NCI-H2107 treated with DMSO at 0.1 percent for 48 hours (cell line): ENCODE results near the gene SOX3.

Experiments
- DNase-seq: peaks from one replicate; lab custom pipeline; 2025; ENCODE audit not compliant: unreplicated experiment; lab: John Stamatoyannopoulos, UW

The SOX3 gene

DNA sequence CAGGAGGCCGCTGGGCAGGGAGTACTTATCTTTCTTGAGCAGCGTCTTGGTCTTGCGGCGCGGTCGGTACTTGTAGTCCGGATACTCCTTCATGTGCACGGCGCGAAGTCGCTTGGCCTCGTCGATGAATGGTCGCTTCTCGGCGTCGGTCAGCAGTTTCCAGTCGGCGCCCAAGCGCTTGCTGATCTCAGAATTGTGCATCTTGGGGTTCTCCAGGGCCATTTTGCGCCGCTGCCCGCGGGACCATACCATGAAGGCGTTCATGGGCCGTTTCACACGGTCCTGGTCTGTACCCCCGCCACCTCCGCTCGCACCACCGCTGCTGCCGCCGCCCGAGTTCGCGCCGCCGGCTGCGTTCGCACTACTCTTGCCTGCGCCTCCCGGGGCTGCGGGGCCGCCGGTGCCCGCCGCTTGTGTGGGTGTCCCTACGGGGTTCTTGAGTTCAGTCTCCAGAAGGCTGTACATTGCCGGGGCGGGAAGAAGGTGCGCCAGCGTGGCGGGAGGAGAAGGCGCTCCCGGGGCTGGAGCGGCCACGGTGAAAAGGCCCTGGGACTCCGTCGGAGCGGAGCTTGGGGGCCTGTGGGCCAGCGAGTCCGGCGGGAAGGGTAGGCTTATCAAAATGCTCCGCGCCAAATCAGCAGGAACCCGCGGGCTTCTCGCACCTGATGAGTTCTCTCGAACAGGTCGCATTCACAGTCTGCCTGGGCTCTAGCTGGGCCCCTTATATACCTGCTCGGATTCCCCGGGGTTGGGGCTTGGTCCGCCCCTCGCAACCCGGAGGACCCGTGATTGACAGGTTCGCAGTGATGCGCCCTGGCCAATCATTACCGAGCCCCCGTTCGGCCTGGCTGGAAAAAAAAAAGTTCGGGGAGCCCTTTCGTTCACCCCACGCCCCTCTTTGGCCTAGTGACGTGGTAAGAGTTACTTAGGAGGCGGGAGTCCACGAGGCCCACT, at the start of gene SOX3:
Gene SOX3 (minus strand): TSS at position 699 of the 954 bp plus-strand sequence. CDS start 9 bp downstream, at position 690.
- no peak for DNase-seq

GRCh38 chrX:140548985-140549384, 44.1 kb upstream of the SOX3 start:
- DNase-seq = no peak

DNA sequence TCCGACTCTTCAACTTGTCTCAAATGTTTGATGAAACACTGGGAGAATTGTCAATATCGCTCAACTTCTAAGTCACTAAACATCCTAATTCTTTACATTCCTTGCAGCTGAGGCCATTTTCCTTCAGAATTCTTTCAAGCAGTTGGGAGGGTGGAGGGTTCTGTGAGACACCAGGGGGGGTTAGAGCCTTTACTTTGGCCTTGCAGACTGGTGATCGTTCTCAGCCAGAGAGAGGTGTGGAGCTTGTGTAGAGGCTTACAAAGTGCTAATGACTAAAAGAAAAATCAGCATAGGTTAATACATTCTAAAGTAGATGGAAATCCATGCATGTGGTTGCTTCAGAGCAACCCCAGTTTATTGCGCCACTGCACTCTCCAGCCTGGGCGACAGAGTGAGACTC, 21.3 kb upstream of the SOX3 start:
- no peak for DNase-seq

DNA sequence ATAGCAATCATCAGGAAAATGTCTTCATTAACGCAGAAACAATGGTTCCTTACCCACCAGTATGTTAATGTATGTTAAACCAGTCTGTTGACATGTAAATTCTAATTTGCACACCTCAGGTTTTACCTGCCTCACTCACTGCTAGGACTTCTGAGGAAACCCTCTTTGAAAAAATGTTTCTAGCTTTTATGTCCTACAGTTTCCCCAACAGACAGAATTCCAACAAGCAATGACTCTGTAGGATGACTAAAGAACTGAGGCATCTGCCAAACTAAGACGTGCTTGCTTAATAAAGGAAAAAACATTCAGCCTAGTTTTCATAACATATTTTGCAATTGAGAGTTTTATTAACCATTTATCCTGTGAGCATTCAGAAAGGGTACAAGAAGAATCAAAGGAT, 20.6 kb upstream of the SOX3 start:
- no peak for DNase-seq

GRCh38 chrX:140524556-140524955, 19.7 kb upstream of the SOX3 start:
- DNase-seq = no peak

- DNase-seq = no peak
Observed at GRCh38 chrX:140521393-140521792, 16.5 kb upstream of the SOX3 start.

DNA sequence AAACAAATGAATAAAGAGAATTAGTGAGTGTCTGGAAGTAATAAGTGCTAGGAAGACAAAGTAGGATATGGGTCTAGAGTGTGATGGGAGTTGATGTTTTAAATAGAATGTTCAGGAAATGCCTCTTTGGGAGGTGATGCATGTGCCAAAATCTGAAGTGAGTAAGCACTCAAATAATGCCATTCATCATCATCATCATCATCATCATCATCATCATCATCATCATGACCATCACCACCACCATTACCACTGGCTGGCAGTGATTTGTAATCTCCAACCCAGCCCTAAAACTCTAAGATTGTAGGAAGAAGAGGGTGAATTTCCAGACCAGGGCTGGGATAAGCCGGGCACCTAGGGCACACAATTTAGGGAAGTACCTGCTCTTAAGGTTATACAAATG, 9.7 kb upstream of the SOX3 start:
- no peak for DNase-seq

DNA sequence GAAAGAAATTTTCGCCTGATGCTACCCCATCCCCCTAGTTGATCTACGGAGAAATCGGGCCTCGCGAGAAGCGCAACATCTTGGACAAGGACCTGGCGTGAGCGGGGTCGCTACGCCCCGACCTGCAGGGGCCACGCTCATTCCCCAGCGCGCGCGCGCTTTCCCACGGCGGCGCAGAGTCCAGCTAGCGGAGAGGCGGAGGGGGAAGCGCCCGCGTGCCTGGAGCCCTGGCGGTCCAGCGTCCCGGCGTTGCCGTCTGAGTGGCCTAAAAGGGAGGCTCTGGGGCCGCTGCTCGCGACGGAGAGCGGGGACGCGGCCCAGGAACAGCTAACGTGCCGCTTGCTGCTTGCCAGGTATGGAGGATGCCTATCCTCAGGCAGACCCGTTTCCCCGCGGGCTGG, 6.0 kb upstream of the SOX3 start:
- no peak for DNase-seq

DNA sequence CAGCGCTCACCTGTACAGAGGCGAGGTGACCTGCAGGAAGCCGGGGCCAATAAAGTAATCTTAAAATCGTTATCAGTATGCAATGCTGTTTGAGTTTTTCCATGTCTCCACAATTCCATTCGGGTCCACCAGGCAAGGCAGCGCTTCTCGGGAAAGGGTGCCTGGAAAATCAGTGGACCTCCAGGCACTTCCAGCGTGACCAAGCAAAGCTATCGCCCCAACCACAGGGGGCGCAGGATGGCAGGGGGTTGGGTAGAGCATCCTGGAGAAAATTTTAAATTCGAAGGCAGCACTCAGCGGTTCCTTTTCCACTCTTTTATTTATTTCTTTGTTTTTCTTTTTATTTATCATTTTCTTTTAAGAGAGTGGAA, 5.4 kb upstream of the SOX3 start:
- no peak for DNase-seq

DNA sequence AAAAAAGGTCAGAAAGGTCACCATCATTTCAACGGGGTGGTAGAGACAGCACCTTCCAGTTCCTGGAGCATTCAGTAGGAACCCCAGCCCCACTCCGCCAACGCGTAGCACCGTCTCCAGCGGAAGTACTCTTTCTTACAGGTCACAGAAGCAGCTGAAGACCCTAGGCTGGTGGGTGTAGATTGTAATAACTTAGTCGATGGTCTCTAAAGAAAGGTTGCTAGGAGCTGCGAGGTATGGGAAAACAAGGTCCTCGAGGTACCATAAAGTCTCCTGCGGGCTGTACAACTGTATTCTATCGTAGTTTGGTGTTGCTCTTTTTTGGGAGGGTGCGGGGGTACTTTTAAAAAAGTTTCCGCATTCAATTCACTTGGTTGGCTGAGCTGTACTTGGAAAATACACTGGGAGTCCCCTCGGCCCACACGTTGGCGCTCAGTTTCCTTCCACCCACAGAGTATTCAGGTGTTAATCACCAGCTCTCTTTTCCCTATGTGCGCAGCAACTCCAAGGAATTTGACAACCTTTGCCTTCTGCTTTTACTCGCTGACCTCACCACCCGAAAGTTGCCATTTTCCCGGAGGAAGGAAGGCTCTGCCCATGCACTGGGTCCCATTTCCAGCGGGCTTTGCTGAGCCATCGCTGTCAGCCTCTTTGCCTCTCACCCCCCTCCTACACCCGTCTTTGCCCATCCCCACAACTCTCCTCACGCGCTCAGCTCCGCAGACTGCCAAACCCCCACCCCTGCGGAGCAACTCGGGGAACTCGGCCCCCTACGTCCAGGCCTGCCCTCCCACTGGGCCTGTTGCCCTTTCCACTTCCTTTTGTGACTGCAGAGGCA, 4.8 kb upstream of the SOX3 start:
- no peak for DNase-seq

DNA sequence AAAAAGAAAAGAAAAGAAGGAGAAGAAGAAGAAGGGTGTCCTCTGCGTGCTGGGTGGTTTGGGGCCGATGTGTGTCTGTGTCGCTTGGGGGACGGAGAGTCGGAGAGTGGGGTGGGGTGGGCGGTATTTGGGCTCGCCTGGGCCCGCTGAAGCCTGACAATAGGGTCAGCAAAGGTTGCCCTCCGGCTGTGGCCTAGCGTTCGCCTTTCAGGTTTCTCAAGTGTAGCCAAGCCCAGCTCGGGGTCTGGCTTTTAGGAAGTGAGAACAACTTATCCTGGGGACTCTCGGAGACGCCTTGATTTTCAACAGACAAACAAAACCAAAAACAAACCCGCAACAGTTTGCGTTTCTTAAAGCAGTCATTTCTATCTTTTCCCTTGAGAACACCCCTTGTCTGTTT, 4.1 kb upstream of the SOX3 start:
- no peak for DNase-seq

GRCh38 chrX:140507982-140508305, 3.1 kb upstream of the SOX3 start:
- DNase-seq = no peak

GRCh38 chrX:140507223-140507981, 2.5 kb upstream of the SOX3 start:
- DNase-seq = no peak

DNA sequence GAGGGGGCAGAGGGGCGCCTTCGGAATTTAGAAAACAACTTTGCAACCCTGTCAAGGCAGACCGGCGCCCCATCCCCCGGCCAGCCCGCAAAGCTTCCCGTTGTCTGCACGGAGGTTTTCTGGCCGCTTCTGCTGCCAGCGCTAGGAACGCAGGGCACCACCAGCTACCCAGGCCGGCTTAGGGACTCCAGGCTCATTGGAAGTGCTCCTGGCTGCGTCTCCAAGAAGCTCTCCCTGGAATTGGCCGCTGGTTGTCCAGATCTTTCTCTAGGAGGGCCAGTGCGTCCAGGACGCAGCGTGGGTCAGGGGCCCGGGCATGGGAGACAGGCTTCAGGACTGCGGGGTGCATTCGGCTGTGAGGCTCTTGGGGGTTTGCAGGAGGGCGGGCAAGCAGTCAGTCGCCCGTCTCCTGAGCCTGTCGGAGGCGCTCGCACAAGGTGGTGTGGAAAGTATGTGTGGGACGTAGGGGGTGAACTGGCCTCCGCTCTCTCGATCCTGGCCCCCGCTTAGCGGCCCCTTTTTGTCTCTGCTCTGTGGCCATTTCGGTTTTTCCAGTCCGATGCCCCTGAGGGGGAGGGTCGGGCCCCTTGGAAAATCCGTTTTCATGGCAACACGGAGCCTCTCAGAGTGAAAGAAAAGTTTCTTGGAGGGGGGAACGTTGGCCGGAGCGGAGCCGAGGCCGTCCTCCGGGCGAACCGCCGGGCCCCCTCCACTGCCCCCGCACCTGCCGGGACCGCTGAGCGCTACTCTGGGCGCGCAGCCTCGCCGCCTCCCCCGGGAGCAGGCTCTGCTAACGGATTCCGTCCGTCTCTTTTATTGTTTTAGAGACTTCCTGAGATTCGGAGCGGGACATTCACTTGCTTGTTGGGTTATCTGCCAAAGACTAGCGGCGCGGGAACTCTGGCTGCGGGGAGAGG, 810 bp upstream of the SOX3 start:
- no peak for DNase-seq

- no peak for DNase-seq
Observed at GRCh38 chrX:140503714-140504351, 1.0 kb downstream of the SOX3 start.

DNA sequence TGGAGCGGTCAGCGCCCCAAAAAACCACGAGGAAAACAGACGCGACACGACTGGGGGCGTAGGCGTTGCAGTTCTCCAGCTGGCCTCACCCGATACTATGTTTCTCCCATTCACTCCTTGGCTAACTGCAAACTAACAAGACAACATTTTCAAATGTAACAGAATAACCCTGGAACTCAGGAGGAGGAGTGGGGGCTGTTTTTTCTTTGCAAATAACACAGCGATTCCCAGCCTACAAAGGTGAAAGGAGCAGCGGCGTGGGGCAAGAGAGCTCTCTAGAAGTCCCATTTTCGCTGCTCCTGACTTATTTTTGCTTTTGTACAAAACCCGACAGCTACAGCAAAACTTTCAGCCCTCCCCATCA, 1.6 kb downstream of the SOX3 start:
- no peak for DNase-seq

- no peak for DNase-seq
Observed at GRCh38 chrX:140502491-140503237, 2.2 kb downstream of the SOX3 start.

DNA sequence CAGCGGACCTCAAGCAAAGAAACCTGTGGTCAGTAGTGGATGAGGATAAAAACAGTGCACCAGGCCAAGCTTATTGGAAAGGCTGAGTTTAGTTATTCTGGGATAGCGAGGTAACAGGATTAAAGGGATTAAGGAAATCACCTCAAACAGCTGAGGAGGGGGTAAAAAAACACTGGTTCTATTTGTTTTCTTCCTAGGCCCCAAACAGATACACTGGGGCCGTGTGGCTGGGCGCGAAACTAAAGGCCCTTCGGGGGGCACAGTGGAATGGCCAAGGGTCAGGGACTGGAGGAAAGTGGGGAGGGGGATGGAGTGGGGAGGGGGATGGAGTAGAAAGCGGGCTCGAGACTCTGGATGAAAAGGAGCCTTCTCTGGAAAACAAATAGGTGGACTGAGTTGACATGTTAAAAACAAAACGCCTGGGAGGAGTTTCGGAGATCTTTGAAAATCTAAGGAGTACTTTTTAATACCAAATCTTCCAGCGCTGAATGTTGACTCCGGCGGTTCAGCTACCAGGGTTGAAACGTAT, 2.9 kb downstream of the SOX3 start:
- DNase-seq = no peak

DNA sequence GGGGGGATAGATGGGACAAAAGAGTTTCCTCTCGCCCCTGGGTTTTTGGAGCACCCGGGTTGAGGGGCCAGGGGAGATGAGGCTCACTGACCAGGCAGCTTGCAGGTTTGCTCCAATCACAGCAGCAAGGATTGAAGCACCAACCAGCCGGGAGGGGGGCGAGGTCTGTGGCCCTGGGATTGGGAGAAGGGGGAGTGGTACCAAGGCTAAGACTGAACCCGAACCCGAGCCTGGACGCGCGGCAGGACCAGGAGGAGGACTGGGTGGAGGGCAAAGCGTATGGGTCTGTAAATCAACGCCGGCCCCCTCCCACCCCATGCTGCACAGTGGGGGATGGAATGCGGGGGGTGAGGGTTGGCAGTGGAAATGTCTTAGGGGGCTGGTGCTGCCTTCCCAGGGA, 3.5 kb downstream of the SOX3 start:
- DNase-seq = no peak
